Activated gamma-delta T cell treated with anti-CD3 and anti-CD28 coated beads, Interleukin-2, amount 50 U/mL, for 16 hours (primary cell): ENCODE data around the gene NOL4L.

Source experiments
- DNase-seq: peaks from one replicate; pipeline ENCODE4 v3.0.0-alpha.2; 2020; ENCODE audit warnings: low read depth

The NOL4L gene

DNA sequence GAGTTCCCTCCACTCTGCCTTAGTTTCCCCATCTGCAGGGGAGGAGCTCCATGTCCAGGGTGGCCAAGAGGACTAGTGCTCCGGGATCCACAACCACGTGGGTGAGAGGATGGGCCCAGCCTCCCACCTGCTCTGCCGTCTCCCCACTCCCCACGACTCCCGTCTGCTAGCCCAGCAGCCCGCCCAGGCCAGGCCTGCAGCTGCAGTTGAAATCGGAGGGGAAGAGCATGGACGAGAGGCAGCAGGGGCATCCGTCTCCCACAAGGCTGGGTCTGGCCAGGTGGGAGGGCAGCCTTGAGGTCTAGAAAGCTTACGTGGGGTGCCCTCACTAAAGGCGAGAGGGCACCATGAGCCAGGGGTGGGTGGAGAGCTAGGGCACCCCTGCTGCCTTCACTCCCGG lies 8.6 kb downstream of the NOL4L start:
- DNase-seq: no peak

DNA sequence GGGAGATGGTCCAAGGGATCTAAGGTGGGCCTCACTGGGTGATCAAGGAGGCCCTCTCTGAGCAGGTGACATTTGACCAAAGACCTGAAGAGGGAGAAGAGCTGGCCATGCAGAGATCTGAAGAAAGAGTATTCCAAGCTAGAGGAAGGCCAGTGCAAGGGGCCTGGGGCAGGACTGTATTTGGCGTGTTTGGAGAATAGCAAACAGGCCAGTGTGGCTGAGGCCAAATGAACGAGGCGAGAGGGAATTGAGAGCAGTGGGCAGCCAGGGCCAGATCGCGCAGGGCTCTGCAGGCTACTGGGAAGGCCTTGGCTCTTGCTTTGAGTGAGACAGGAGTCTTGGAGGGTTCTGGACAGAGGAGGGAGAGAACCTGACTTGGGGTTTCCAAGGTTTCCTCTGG lies 9.3 kb downstream of the NOL4L start:
- no peak for DNase-seq

DNA sequence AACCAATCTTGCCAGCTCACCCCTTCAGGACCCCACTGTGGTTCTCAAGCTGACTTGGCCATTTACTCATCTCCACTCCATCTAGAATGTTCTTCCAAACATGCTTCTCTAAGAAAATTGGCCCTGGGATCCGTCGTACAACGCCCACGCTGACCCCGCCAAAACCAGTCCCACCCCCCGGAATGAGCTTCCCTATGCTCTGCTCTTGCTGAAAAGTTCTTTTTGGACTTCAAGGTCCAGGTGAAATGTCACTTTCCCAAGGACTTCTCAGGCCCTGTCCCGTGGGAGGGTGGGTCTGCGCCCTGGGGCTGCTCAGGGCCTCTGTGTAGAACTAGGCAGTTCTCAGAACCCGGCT lies 9.9 kb downstream of the NOL4L start:
- DNase-seq: no peak

DNA sequence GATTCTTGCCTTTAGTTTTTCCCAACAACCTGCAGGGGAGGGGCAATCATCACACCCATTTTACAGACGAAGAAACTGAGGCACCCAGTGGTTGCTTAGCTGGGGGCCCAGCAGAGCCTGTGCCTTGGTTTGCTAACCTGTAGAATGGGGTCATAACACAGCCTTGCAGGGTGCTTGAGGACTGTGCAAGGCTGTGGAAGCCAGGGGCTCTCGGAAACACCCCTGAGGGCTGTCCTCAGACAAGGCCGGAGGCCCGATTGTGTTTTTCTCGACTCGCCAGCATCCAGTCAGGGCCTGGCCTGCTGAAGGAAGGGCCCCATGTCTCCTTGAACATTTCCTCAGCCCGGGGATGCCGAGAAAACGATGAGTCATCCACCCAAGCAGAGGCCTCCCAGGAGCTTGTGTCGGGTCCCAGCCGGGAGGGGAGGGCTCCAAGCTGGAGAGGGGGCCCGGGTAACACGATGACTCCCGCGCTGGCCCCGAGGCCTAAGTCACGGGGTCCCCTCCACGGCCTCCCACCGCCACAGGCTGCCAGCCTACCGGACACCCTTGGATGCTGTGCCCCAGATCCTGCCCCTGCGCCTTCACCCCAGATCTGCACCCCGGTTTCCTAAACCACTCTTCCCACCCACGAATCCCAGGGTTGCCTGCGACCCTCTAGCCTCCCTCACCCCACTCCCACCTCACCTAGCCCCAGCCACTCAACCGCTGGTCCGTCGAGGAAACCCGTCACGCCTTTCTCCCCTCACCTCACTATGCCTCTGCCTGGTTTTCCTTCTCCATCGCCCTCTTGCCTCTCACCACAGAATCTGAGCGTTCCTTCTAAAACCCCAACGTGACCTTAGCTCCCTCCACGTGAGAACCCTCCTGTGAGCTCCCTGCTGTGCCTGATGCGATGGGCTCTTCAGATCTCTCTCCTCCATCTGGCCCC lies 10.6 kb downstream of the NOL4L start:
- no peak for DNase-seq

DNA sequence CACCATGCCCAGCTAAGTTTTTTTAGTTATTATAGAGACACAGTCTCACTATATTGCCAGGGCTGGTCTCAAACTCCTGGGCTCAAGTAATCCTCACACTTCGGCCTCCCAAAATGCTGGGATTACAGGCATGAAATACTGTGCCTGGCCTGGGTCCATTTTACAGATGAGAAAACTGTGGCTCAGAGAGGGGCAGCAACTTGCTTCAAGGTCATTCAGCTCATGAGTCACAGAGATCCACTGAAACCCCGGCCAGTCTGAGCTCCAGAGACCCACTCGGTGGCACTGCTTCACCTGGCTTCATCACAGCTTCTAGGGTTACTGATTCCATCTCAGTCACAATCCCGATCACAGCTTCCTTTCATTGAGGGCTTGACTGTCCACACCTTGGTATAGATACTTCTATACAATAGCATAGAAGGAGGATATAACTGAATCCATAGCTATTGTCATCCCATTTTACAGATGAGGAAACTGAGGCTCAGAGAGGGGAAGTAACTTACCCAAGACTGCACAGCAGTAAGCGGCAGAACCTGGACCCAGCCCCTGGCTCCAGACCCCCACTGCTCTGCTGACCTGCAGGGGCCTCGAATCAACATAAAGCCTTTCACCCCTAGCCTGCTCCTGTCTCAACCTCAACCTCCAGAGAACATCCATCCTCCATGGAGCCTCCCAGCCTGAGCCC lies 11.8 kb downstream of the NOL4L start:
- no peak for DNase-seq

DNA sequence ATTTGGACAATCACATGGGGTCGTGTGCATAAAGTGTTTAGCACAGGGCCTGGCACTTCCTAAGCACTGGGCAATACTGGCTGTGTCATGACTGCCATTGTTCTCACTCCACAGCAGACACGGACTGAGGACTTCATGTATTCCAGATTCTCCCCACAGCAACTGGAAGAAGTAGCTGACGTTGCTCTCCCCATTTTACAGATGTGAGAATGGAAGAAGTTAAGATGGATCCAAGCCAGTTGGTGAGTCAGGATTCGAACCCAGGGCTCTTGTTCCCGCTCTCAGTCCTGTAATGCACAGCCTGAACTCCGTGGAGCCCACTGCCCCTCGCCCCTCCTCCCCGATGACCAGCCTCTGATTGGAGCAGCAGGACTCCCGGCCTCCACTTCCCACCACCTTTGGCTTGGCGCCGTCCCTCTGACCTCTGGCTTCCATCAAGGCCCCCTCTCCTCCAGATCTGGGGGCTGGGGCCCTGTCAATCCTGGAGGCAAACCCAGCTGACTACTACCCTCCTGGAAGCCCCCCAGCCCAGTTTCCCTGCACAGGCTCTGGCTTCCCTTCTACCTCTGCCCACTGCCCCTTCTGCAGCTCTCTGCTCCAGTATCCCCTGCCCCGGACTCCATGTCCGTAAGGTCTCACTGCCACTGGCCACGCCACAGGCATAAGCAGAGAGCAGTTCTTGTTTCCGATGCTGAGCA lies 12.7 kb downstream of the NOL4L start:
- no peak for DNase-seq

DNA sequence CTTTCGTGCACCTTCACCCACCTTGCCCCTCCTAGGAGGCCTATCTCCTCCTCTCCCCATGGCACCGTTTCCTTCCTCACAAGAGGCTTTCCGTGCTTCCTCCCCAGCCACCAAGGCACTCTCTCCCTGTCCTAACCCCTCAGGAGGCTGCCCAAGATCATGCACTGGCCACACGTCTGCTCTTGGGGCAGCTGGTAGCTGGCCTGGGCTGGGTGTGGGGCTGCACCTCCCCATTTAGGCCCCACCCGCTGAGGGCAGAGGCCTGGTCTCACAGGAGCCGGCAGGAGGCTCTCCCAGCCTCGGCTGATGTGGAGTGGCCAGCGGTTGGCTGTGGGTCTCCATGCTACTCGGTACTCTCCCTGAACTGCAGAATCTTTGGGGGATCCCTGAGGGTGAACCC lies 13.6 kb downstream of the NOL4L start:
- DNase-seq: no peak

DNA sequence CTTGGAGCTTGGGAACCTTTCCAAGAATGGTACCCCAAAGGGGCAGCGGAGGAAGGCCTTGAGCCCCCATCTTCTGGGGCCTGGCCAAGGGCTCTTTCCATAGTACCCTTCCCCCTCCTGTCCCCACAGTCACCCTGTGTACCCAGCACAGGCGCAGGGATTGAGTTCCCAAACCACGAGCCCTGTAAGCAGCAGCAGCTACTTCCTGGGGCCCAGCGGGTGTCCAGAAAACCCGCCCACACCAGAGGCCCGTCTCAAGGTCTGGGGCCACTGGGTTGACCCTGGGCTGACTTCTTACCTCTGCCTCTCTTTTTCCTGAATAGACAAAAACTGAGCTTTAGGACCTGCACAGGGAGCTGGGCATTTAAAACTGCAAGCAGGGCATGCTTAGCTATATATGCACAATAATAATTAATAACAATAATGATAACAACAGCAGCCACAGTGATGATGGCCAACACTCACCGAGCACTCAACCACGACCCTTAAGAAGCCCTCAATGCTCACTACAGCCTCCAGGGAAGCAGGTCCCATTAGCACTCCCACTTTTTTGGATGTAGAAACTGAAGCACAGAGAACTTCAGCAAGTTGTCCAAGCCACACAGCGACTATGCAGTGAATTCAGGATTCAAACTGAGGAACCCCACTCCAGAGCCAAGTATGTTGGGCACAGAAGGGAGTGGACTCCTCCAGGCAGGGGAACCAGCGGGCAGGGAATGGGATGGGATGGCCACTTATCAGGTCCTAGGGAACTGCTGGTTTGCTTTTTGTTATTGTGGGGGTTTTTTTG lies 14.5 kb downstream of the NOL4L start:
- DNase-seq: no peak

DNA sequence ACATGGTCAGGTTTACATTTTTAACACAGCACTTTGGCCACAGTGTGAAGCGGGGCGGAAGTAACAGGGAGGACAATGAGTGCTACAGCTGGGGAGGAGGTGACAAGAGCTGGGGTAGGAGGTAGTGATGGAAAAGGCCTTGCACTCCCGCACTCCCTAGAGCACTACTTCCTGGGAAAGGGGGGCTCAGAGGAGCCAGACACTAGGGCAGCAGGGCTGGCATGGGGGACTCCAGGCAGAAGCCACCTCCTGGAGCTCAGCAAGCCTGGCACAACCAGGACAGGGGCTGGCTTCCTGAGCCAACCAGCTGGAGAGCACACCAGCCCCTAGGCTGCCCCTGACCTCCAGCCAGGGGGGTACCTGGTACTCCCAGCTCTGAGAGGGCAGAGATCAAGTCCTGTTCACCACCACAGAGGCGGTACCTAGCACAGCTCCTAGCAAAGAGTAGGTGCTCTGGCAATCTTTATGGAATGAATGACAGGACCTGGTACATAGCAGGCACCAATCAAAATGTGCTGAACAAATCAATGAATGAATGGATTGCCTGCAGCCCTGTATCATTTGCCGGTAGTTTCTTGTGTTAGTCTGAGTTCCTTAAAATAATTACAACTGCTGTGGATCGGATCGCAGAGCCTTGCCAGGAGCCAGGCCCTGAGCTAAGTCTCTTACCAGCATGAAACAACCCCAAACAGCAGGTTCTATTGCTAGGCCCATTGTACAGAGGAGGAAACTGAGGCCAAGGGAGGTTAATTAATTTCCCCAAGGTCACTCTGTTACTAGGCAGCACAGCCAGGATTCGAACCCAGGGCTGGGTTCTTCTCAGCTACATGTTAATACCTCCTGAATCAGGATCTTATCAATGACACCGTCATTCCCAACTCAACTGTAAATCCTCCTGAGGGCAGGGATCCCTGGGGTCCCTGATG lies 15.5 kb downstream of the NOL4L start:
- DNase-seq: no peak

DNA sequence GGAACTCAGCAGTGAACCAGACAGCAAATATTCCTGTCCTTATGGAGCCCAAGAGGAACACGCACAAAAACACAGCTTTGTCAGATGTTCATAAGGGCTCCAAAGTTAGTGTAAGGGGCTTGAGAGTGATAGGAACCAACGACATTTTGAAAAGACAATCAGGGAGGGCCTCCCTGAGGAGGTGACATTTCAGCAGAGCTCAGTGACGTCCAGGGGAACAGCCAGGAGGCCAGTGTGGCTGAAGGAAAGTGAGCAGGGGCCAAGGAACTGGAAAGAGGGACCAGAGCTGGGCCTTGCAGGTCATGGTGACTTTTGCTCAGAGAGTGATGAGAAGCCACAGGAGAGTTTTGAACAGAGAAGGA lies 16.1 kb downstream of the NOL4L start:
- DNase-seq: no peak

DNA sequence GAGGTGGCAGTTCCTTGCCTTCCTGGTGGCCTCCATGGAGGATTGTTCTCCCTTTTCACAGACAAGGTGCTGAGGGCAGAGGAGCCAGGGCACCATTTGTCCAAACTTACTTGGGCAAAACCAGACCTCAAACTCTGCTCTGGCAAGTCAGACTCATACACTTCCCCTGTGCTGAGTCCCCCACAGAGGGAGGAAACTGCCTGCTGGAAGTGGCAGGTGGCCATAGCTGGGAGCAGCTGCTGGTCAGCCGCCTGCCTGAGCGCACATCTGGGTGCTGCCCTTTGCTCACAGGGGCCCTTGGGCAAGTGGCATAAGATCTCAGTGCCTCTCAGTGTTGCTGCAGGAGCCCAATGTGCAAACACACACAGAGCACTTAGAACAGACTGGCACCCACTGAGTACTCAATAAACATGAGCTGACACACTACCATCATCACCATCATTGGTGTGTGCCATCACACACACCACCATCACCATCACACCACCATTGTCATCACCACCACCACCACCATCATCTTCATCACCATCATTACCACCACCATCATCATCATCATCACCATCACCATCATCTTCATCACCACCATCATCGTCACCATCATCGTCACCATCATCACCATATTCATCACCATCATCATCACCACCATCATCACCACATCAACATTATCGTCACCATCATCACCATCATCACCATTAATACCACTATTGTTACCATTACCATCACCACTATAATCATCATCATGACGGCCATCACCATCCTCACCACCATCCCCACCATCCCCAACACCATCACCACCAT lies 17.6 kb downstream of the NOL4L start:
- no peak for DNase-seq

DNA sequence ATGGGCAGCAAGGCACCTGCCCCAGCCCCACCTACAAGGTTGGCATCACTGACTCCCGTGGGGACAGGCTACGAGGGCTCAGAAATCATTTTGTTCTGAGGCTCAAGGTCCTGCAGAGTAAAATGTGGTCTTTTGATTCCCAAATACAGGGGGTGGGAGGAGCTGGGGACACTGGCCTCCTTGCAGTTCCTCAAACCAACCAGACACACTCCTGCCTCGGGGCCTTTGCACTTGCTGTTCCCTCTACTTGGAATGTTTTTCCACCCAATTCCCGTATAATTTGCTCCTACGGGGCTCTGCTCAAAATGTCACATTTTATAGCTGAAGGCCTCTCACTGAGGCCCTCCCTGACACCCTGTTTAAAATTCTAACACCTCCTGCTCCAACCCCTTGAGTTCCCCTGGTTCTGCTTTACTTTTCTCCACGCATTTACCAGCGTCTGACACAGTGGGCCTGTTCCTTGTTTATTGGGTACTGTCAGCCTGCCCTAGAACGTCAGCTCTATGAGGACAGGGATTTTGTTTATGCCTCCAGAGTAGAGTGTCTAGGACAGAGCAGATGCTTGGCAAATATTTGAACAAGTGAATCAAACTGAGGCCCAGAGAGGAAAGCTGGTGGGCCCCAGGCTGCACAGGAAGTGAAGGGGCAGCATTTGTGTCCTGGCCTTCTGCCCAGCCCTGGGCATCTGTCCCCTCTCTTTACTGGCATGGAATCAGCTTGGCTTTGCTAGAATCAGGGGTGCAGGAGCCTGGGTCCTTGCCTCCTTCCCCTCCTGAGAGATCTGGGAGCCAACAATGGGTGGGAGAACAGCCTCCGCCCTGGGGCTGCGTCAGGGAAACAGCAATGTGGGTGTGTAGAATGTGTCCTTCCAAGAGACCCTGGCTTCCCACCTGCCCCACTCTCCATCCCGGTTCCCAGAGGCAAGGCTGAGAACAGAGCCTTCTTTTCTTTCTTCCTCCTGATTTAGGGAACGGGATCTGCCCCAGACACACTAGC lies 18.5 kb downstream of the NOL4L start:
- DNase-seq: no peak

DNA sequence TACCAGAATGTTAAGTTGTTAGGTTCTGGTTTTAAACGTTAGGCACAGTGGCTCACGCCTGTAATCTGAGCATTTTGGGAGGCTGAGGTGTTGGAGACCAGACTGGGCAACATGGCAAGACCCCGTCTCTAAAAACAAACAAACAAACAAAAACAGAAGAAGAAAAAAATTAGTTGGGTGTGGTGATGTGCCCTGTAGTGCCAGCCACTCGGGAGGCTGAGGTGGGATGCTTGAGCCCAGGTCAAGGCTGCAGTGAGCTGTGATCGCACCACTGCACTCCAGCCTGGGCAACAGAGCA lies 19.4 kb downstream of the NOL4L start:
- DNase-seq: no peak

DNA sequence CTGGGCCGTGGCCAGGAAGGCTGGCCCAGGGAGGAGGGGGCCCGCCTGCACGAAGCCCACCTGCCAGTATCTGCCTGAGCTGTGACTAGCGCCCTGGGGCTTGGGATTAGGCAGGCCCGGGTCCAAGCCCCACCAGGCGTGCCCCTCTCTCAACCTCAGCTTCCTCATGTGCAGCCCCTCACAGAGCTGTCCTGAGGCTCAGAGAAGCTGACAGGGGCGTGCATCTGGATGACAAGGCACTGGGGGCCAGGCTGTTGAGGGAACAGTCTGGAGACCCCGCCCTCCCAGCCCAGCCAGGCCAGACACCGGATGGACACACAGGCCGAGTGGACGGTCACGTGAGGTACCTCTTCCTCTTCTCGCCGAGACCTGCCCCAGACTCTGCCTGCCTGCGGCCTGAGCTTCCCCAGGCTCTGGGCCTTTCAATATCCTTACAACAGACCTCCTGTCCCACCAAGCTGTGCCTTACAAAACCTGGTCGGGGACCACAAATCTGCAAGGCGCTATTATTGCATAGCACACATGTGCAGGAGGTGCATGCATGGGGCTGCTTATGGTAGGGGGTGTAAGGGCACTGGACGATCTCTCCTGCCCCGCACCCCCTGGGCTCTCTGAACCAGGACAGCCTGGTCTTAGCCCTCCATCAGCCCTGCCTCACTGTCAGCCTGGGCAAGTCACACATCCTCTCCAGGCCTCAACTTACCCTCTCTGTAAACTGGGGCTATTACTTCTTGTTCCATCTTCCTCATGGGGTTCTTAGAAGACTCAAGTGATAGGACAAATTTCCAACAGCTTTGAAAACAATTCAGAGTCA lies 20.0 kb downstream of the NOL4L start:
- DNase-seq: no peak

DNA sequence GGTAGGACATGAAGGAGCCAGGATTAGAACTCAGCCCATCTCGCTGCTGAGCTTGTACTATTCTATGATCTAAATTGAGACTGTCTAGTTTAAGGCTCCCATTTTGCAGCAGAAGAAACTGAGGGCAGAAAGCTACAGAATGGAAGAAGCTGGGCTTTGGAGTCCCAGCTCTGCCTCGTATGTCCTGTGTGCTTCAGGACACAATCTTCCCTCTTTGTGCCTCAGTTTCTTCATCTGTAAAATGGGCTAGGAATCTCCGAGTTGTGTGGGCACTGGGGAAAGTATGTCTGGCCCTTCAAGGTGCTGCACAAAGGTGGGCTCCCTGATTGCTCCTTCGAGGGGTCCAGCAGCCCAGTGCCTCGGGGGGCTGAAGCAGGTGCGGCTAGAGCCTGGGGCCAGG lies 20.7 kb downstream of the NOL4L start:
- no peak for DNase-seq

DNA sequence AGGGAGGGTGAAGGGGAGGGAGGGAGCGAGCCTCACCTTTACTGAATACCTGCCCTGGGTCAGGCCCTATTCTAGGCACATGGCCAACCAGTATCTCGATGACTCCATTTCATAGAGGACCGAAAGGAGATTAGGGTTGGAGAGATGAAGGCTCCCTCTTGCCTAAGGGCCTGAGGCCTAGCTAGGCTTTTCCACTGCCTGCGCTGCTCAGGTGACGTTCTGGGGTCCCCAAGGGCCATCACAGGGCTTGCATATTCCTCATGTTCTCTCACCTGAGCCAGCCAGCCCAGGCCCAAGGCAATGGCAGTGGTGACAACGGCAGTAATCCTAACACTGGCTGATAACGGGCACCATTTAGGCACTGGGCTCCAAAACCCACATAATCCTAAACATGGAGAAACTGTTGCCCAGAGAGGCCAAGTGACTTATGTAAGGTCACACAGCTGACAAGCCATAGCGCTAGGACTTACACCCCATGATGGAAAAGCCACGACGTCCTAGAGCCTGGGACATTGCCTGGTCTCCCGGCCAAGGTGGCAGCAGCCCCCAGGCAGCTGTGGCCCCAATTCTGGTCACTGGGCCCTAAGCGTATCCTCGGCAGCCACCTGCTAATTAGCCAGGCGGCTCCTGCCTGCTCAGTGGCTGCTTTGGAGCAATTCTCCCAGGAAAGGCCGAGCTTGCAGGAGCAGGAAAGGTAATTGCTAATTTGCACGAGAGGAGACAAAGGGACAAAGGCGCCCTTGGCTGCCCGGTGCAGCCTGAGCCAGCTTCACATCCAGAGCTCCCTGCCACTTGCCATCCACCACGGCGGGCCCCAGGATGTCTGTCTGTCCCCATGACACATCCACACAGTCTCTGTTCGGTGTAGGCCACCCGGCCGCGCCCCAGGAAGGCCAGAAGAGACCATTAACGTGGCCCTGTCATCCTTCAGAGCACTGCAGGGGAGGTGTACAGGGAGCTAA lies 21.5 kb downstream of the NOL4L start:
- no peak for DNase-seq

DNA sequence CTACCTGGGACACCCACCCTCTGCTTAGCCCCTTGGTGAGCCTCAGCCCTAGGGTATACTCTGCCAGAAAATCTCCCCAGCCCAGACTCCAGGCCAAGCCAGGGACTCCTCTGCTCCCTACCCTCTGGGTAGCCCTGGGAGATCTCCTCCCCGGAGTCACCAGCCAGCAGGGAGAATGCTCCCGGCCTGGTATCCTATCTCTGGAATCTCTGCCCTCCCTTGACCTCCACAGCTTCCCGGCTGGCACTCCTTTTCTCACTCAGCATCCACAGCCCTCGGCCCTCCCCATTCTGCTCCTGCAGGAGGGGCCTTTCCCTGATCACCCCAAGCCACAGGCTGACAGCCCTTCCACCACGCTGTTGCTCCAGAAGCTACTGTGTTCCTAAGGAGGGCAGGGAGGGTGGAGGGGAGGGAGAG lies 22.6 kb downstream of the NOL4L start:
- no peak for DNase-seq
